Karpas-422 (cell line): ENCODE results near the gene ALDH16A1. TPM values are rescaled to one million over a fixed set of nuclear protein-coding genes. Genes with fewer than 3 reads are reported as not detected.
"Not testable (repeated sequence)": the region's sequence is repeated elsewhere in the genome, so short reads cannot be mapped to it uniquely, and the experiment has no call there.

Experiments
- DNase-seq: peaks from one replicate; pipeline ENCODE4 v3.0.0-alpha.2; 2015
- H2AFZ ChIP-seq: fragments of 200-600 bp; sonication (generic); 2 replicates; pipeline ENCODE4 v1.6.1; 2014; ENCODE audit warnings: antibody characterized with exemption, low read length, mixed read lengths
- H3K27ac ChIP-seq: fragments of 200-600 bp; sonication (generic); 2 replicates; pipeline ENCODE4 v1.5.1; 2014; ENCODE audit warnings: mild to moderate bottlenecking, low read length, moderate library complexity
- H3K27me3 ChIP-seq: fragments of 200-600 bp; sonication (generic); 2 replicates; pipeline ENCODE4 v1.6.1; 2014; ENCODE audit warnings: low read length, mixed read lengths
- H3K36me3 ChIP-seq: fragments of 200-600 bp; sonication (generic); 2 replicates; pipeline ENCODE4 v1.6.1; 2014; ENCODE audit warnings: low read length, mixed read lengths; ENCODE audit not compliant: insufficient read depth
- H3K4me1 ChIP-seq: fragments of 200-600 bp; sonication (generic); 2 replicates; pipeline ENCODE4 v1.6.1; 2014; ENCODE audit warnings: mild to moderate bottlenecking, low read length, mixed read lengths
- H3K4me2 ChIP-seq: fragments of 200-600 bp; sonication (generic); 2 replicates; pipeline ENCODE4 v1.6.1; 2014; ENCODE audit warnings: low read length, low read depth, mild to moderate bottlenecking; ENCODE audit not compliant: poor library complexity, severe bottlenecking
- H3K4me3 ChIP-seq: fragments of 200-600 bp; sonication (generic); 2 replicates; pipeline ENCODE4 v1.5.1; 2014; ENCODE audit warnings: mild to moderate bottlenecking, antibody characterized with exemption, low read length, mixed read lengths
- H3K79me2 ChIP-seq: fragments of 200-600 bp; sonication (generic); 2 replicates; pipeline ENCODE4 v1.6.1; 2014; ENCODE audit warnings: mild to moderate bottlenecking, low read length, mixed read lengths
- H3K9ac ChIP-seq: fragments of 200-600 bp; sonication (generic); 2 replicates; pipeline ENCODE4 v1.6.0; 2014; ENCODE audit warnings: low read length
- H3K9me2 ChIP-seq: fragments of 200-600 bp; sonication (generic), shearing (Covaris generic); replicated peaks from 2 replicates; pipeline ENCODE4 v1.6.0; 2014; ENCODE audit warnings: mild to moderate bottlenecking, low read length, moderate library complexity; ENCODE audit not compliant: insufficient read depth
- H3K9me3 ChIP-seq: fragments of 300-700, 200-600 bp; sonication (generic); 2 replicates; pipeline ENCODE4 v1.6.1; 2014; ENCODE audit warnings: low read length, mixed read lengths
- H4K20me1 ChIP-seq: fragments of 200-600 bp; sonication (generic); 2 replicates; pipeline ENCODE4 v1.6.1; 2014; ENCODE audit warnings: mild to moderate bottlenecking, antibody characterized with exemption, low read length, low read depth; ENCODE audit not compliant: insufficient read depth
- total RNA-seq: library from RNA; depleted of rRNA; stranded (reverse); fragments of >200 nt; shearing (Covaris generic); gene quantifications from 2 replicates; pipeline ENCODE4 v1.2.3, GENCODE V29; 2014; ENCODE audit warnings: low replicate concordance

The ALDH16A1 gene
- total RNA-seq, 1 experiment from 2014 or later: 15.9 TPM

- no peak overlapping the region; the same call in 1 of the 2 replicates for H3K4me3 ChIP-seq
- peak; percentile 97 for DNase-seq
- H4K20me1 ChIP-seq: no peaks in the 10 kb centered on the region
- H3K27me3 ChIP-seq: no peaks in the 10 kb centered on the region
- peaks cover 17% of the 10 kb centered on the region for H3K36me3 ChIP-seq
- peak overlapping the region; percentile 32; the same call in 1 of the 2 replicates for H3K9ac ChIP-seq
- no peaks in the 10 kb centered on the region for H3K9me2 ChIP-seq
- H3K4me1 ChIP-seq: peaks cover 25% of the 10 kb centered on the region
- no peaks in the 10 kb centered on the region for H3K79me2 ChIP-seq
- peak overlapping the region; percentile 40 for H3K27ac ChIP-seq
- H3K4me2 ChIP-seq: peak overlapping the region; percentile 20
- H2AFZ ChIP-seq: no peak overlapping the region
- no peaks in the 10 kb centered on the region for H3K9me3 ChIP-seq
These were observed 15.9 kb downstream of the ALDH16A1 start for GRCh38 chr19:49468746-49469447.

GRCh38 chr19:49469828-49470614 is 17.0 kb downstream of the ALDH16A1 start:
- Histone ChIP-seq H3K36me3 (peaks cover 6% of the 10 kb centered on the region), H3K4me3 (no peak overlapping the region), H3K27ac (no peak overlapping the region), H2AFZ (no peak overlapping the region), H3K4me1 (peaks cover 35% of the 10 kb centered on the region), H3K9ac (0 out of 2 replicates have a peak overlapping the region, but pooled peaks have one; percentile 14), H3K9me3 (no peaks in the 10 kb centered on the region), H3K4me2 (no peak overlapping the region), H3K79me2 (no peaks in the 10 kb centered on the region), H3K27me3 (no peaks in the 10 kb centered on the region), H4K20me1 (no peaks in the 10 kb centered on the region), H3K9me2 (no peaks in the 10 kb centered on the region)
- peak; percentile 86 for DNase-seq

DNA sequence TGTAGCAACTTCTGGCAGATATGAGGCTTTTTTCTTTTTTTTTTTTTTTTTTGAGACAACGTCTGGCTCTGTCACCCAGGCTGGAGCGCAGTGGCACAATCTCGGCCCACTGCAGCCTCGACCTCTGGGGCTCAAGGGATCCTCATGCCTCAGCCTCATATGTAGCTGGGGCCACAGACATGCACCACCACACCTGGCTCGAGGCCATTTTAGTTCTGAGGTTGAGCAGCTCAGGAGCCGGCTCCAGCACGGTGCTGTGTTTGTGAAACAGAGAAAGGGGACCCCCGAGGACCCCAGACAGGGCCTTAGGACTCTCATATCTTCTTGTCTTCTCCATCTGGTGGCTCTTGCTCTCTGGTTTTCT is 17.6 kb downstream of the ALDH16A1 start:
- Histone ChIP-seq H2AFZ (no peak overlapping the region), H3K79me2 (no peaks in the 10 kb centered on the region), H4K20me1 (no peaks in the 10 kb centered on the region), H3K9me3 (no peaks in the 10 kb centered on the region), H3K9me2 (no peaks in the 10 kb centered on the region), H3K36me3 (0 out of 2 replicates have a peak, but pooled peaks cover 2% of the 10 kb centered on the region), H3K27me3 (no peaks in the 10 kb centered on the region), H3K4me2 (no peak overlapping the region), H3K4me3 (no peak overlapping the region), H3K9ac (no peak overlapping the region), H3K4me1 (peaks cover 38% of the 10 kb centered on the region), H3K27ac (no peak overlapping the region)
- DNase-seq: no peak

DNA sequence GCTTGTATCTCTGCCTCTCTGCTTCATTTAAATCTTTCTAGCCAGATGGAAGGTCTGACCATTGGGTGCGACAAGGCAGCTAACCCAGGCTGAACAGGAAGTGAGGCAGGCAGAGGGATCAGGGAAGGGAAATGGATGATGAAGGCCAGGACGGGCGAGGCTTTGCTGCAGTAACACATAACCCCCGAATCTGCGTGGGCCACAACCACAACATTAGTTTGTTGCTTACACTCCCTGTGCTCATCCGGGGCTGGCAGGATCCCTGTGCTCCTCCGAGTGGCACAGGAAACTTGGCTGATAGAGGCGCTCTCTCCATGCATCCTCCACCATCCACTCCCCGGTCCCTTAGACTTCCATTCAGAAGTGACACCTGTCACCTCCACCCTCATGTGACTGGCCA is 19.9 kb downstream of the ALDH16A1 start:
- peak; percentile 53 for DNase-seq
- H3K9me2 ChIP-seq: no peaks in the 10 kb centered on the region
- H3K36me3 ChIP-seq: no peaks in the 10 kb centered on the region
- H3K9ac ChIP-seq: no peak overlapping the region
- H3K27me3 ChIP-seq: no peaks in the 10 kb centered on the region
- H3K27ac ChIP-seq: no peak overlapping the region
- H4K20me1 ChIP-seq: no peaks in the 10 kb centered on the region
- no peak overlapping the region for H2AFZ ChIP-seq
- no peaks in the 10 kb centered on the region for H3K9me3 ChIP-seq
- peaks cover 37% of the 10 kb centered on the region for H3K4me1 ChIP-seq
- no peak overlapping the region for H3K4me3 ChIP-seq
- no peak overlapping the region for H3K4me2 ChIP-seq
- no peaks in the 10 kb centered on the region for H3K79me2 ChIP-seq

GRCh38 chr19:49473501-49473867 is 20.5 kb downstream of the ALDH16A1 start:
- peak overlapping the region; percentile 78; the same call in 1 of the 2 replicates for H2AFZ ChIP-seq
- H3K36me3 ChIP-seq, H3K27ac ChIP-seq, H3K79me2 ChIP-seq, H3K27me3 ChIP-seq, H4K20me1 ChIP-seq, DNase-seq, H3K9me2 ChIP-seq, H3K9me3 ChIP-seq: not testable (repeated sequence)
- peak overlapping the region; percentile 82 for H3K9ac ChIP-seq
- peaks cover 32% of the 10 kb centered on the region for H3K4me1 ChIP-seq
- peak overlapping the region; percentile 75 for H3K4me3 ChIP-seq
- peak overlapping the region; percentile 90 for H3K4me2 ChIP-seq

DNA sequence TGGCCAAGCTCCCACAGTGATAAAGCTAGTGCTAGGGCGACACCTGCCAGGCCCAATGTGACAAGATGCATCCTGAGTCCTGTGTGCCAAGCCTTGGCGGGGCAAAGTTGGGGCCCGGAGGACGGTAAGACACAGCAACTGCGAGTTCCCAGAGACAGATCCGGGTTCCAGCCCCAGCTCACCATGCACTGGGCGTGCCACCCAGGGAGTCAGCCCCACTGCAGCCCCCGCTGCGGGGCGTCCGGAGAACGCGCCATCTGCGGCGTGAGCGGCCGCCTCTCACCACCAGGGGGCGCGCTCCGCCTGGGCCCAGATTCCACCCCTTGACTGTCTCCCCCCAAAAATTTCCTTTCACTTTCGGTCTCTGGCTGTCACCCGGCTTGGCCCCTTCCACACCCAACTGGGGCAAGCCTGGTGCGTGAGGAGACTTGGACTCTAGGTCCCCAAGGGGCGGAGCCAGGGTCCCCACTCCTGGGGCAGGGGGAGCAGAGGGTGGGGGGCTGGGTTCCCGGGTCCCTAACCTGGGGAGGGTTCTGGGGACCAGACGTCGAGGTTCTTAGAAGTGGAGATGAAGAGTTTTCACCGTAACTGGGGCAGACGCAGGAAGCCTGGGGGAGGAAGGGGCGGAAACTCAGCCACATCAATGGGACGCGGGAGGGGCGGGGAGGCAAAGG is 21.0 kb downstream of the ALDH16A1 start, which contains the start of gene FLT3LG:
Gene FLT3LG, plus strand, starts transcription at position 348 of the 674 bp plus-strand sequence. CDS start 425 bp downstream, outside the sequence.
- Histone ChIP-seq H2AFZ (peak within 1 kb of the TSS; percentile 78), H3K4me2 (peak within 1 kb of the TSS; percentile 90), H3K27ac (no peak within 1 kb of the TSS), H3K36me3 (no peaks in the 10 kb centered on the region), H3K4me1 (peaks cover 27% of the 10 kb centered on the region), H3K4me3 (peak within 1 kb of the TSS; percentile 75), H4K20me1 (no peaks in the 10 kb centered on the region), H3K79me2 (no peaks in the 10 kb centered on the region), H3K9ac (peak within 1 kb of the TSS; percentile 82), H3K9me3 (no peaks in the 10 kb centered on the region), H3K9me2 (no peaks in the 10 kb centered on the region), H3K27me3 (no peaks in the 10 kb centered on the region)
- peak; percentile 96 for DNase-seq

DNA sequence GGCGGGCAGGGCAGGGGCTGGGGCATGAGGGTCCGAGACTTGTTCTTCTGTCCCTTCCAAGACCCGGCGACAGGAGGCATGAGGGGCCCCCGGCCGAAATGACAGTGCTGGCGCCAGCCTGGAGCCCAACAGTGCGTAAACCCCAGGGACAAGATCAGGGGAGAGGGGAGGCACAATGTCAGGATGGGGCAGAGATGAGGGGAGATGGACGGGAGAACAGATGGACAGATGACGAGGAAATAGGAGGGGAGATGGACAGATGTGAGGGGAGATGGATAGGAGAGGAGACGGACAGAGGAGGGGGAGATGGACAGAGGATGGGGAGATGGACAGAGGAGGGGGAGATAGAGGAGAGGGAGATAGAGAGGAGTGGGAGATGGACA is 21.5 kb downstream of the ALDH16A1 start:
- no peak overlapping the region for H3K27ac ChIP-seq
- H3K9me3 ChIP-seq: no peaks in the 10 kb centered on the region
- H3K9ac ChIP-seq: peak overlapping the region; percentile 82
- H3K4me1 ChIP-seq: peaks cover 23% of the 10 kb centered on the region
- H3K36me3 ChIP-seq: no peaks in the 10 kb centered on the region
- peak overlapping the region; percentile 78 for H2AFZ ChIP-seq
- H3K27me3 ChIP-seq: no peaks in the 10 kb centered on the region
- H3K4me3 ChIP-seq: peak overlapping the region; percentile 75
- H3K4me2 ChIP-seq: peak overlapping the region; percentile 90
- H3K79me2 ChIP-seq: no peaks in the 10 kb centered on the region
- H4K20me1 ChIP-seq: no peaks in the 10 kb centered on the region
- no peak for DNase-seq
- no peaks in the 10 kb centered on the region for H3K9me2 ChIP-seq
